ENCODE data around the gene PREX1.
"Not testable (repeated sequence)": the region's sequence is repeated elsewhere in the genome, so short reads cannot be mapped to it uniquely, and the experiment has no call there.

Gene PREX1

DNA sequence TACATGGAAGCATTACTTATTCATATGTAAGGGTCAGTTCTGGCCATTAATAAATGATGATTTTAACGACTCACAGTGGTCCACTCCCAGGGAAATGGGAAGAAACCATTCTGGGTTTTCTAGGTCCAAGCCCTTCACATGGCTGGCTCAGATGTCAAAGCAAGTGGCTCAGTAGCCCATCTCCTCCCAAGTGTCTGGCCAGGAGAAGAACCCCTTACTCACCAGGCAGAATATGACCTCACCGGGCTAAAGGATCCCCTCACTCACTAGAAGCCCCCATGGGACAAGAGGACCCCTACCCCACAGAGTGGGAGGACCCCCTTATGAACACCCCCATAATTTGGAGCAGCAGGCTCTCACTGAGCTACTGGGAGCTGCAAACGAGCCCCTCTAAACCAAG lies 34.0 kb downstream of the PREX1 start:
- no peak for DNase-seq (ENCODE audit: low read depth in 2 of 2)

DNA sequence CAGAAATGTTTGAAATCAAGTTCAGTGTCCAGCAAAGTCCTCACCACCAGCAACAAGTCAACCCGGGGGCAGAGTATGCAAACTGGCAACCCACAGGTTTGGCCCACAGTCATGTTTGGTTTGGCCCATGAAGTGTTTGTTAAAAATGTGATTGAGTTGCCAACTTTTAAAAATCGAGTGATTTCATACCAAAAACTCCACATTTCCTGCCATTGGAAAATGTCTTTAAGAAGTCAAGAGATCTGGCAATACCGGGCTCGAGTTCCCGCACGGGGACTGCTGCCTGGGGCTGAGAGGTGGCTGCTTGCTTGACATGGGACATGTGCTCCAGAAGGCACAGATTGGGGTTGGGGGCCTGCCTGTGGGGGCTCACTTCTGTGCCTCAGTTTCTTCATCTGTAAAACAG lies 36.1 kb downstream of the PREX1 start:
- no peak for DNase-seq (ENCODE audit: low read depth in 2 of 2)

DNA sequence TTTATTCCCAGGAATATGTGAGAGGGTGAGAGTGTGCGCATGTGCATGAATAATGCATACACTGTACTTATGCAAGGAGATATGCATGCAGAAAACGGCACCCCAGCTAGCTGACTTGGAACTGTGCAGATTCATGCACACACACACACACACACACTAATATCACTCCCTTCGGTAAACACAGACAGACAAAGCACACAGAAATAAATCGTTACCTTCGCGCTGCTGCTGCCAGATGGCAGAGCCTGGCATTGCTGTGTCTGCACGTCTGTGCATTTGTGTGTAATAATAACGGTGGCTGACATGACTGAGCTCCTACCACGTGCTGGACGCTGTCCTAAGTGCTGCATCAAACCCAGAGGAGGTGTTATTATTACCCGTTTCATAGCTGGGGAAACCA lies 36.8 kb downstream of the PREX1 start:
- DNase-seq (ENCODE audit: low read depth in 2 of 2): no peak

DNA sequence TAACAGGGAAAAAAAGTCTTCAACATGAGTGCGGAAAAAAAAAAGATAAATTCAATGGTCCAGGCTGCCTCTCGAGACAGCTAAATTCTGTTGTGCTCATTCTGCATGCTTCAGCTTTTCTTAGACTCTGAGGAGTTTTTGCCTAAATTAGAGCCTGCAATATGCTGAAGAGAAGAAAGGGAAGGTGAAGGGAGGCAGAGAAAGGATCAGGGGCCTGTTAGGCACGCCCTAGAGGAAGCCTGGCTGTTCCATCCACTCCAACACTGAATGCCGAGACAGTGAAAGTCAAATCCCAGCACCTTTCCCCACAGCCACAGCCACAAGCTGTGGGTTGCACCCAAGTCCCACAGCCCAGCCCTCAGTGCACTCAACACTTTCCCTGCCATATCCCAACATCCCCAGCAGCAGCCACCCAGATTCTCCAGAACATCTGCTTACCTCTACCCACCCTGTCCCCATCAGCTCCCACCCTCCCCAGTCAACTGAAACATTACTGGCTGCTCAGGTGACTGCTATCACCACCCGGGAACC lies 37.3 kb downstream of the PREX1 start:
- DNase-seq (ENCODE audit: low read depth in 2 of 2): no peak

DNA sequence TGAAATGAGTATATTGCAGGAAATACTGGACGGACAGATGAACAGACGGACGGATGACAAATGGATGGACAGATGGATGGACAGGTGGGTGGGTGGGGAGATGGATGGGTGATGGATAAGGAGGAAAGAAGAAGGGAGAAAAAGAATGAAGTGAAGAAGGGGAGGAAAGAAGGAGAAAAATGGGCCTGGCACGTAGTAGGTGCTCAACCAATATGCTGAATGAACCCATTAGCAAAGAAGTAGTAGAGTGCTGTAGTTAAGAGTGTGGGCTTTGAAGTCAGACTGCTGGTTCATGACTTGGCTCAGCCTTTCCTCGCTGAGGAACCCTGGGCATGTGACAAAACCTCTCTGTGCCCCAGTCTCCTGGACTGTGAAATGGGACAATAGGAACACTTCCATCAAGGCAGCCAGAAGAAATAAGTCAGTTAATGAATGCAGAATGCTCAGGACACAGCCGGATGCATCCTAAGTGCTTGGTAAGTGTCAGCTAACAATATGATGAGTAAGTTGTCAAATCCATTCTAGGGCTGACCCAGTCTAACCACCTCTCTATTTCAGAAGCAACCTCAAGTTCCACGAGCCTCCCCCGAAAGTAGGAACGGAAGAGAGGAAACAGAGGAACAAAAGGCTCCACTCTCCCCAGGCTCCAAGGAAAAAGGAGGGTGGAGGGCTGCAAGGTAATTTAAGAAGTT lies 37.9 kb downstream of the PREX1 start:
- no peak for DNase-seq (ENCODE audit: low read depth in 2 of 2)

GRCh38 chr20:48789185-48789668 lies 38.6 kb downstream of the PREX1 start:
- DNase-seq (ENCODE audit: low read depth in 2 of 2): no peak

GRCh38 chr20:48788486-48789072 lies 39.2 kb downstream of the PREX1 start:
- no peak for DNase-seq (ENCODE audit: low read depth in 2 of 2)

GRCh38 chr20:48787861-48788375 lies 39.9 kb downstream of the PREX1 start:
- no peak for DNase-seq (ENCODE audit: low read depth in 2 of 2)

- no peak for DNase-seq (ENCODE audit: low read depth in 2 of 2)
These were observed 40.7 kb downstream of the PREX1 start for GRCh38 chr20:48786951-48787705.

DNA sequence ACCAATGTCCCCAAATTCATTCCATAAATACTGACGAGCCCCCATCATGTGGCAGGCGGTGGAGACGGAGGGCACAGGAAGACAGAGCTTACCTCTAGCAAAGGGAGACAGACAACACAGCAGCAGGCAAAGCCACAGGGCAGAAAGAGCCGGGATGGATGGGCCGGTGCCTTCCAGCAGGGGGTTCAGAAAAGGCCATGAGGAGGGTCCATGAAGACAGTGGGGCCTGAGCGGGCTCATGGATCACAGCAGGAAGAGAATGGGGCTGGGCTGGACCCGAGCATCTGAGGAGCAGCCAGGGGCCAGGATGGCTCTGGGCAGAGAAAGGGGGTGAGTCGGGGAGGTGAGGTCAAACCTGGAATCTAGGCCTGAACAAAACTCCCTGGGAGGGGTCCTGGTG lies 42.0 kb downstream of the PREX1 start:
- DNase-seq (ENCODE audit: low read depth in 2 of 2): no peak

GRCh38 chr20:48785256-48785655 lies 42.5 kb downstream of the PREX1 start:
- DNase-seq (ENCODE audit: low read depth in 2 of 2): no peak

DNA sequence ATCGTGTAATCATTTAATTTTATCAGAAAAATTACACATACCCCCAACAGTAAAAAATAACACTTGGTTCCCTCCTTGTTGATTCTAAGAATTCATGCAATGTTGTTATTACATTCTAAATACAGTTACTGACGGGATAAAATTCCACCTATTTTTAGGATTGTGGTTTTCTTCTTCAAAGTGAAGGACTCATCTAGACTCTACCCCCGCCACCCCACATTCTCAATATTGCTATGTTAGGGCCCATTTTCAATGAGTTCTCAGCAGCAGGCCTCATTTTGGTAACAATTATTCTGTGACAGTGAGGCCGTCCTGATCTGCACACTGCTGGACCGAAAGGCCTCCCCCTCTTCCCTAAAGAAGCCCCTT lies 43.5 kb downstream of the PREX1 start:
- no peak for DNase-seq (ENCODE audit: low read depth in 2 of 2)

DNA sequence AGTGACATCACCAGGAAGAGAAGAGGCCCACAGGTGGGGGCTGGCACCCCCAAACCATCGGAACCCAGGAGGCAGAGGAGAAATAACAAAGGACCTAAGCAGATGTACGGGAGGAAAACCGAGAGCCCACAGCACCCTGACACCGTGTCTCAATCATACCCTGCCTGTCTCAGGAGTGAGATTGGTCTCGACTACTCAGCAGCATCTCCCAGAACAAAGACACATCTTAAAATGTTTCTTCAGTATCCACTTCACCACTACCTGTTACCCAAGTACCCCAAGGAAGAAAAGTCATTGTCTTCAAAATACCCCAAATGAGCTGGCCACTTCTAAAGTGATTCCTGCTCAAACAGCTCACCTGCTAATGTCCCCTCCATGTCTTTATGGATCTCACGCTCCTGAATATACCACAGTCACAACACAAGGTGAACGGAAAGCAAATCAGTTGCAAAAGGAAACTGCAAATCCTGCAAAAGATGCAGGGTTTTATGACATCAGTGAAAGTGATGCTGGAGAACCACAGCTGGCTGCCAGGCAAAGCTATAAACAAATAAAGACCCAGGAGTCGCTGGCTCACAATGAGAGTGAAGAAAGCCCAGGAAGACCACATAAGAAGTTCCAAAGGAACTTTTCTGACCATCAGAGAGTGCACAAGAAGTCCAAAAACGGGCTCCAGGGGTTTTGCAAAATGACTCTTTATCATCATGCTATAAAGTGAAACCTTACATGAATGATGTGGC lies 44.1 kb downstream of the PREX1 start:
- no peak for DNase-seq (ENCODE audit: low read depth in 2 of 2)

DNA sequence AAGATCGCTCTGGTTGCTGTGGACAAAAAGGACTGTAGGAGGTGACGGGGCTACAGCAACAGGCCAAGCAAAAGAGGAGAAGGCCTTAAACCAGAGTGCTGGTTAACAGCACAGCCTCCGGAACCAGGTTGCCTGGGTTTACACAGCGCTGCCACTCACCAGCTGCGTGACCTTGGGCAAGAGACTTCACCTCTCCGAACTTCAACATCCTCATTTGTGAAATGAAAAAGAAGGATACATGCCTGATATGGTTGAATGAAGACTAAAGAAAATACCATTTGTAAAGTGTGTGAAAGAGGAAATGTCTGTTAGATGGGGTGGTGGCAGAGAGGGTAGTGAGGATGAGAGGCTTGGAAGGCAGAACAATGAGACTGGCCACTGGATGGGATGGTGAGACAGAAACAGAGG lies 44.9 kb downstream of the PREX1 start:
- DNase-seq (ENCODE audit: low read depth in 2 of 2): no peak

DNA sequence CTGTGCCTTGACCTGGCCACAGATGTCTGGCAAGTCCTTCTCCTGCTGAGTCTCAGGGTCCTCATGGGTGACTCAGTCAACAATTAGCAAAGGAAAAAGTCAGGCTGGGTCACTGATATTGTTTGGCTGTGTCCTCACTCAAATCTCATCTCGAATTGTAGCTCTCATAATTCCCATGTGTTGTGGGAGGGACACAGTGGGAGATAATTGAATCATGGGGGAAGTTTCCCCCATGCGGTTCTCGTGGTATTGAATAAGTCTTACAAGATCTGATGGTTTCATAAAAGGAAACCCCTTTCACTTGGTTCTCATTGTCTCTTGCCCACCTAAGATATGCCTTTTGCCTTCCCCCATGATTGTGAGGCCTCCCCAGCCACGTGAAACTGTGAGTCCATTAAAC lies 45.7 kb downstream of the PREX1 start:
- DNase-seq (ENCODE audit: low read depth in 2 of 2): no peak

DNA sequence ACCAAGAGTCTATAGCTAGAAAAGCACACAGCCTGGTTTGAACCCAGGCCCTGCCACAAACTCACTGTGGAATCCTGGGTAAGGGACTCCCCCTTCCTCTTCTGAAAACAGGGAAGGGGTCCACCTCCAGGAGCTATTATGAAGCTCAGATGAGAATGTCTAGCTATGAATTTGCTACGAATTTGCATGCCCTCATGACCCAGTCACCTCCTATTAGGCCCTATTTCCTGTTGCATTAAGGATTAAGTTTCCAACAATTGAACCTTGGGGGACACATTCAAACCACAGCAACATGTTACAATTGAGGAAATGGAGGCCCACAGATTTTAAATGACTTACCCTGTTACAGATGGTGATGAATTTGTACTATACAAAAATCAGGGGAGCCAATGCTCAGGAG lies 46.2 kb downstream of the PREX1 start:
- DNase-seq (ENCODE audit: low read depth in 2 of 2): no peak

GRCh38 chr20:48779435-48779834 lies 48.4 kb downstream of the PREX1 start:
- DNase-seq (ENCODE audit: low read depth in 2 of 2): no peak

GRCh38 chr20:48777821-48778220 lies 50.0 kb downstream of the PREX1 start:
- DNase-seq (ENCODE audit: low read depth in 2 of 2): no peak

DNA sequence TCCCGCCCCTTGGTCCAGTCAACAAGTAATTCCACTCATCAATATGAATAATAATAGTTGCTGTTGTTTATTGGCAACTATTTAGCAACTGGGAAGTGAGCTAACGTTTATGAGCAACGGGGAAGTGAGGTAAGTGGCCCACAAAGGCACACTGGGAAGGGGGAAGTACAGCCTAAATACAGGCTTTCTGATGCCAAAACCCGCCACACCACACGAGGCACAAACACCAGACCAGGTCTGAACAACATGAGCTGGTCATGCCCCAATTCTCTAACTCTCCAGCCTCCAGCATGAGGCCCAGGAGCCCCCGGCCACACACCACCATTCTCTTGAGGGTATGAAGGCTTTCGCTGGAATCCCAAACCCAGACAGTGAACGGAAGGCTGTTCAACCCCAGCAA lies 50.8 kb downstream of the PREX1 start:
- DNase-seq (ENCODE audit: low read depth in 2 of 2): no peak

DNA sequence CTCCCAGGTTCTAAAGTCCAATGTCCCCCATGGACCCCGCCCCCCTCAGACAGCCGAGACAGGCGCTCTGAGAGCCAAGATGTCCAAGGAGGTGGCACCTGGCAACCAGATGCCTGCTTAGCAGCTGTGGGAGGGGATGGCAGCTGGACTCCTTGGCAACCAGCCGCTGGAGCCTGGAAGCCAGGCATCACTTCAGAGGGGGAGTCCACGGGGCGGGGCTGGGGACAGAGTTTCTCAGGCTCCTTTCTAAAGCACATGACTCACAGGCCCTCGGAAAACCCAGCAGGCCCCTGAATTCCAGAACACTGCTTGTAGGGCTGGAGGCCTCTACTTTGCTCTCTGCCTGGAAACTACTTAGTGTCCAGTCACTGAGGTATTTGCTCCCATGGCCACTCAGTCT lies 51.5 kb downstream of the PREX1 start:
- DNase-seq (ENCODE audit: low read depth in 2 of 2): no peak

DNA sequence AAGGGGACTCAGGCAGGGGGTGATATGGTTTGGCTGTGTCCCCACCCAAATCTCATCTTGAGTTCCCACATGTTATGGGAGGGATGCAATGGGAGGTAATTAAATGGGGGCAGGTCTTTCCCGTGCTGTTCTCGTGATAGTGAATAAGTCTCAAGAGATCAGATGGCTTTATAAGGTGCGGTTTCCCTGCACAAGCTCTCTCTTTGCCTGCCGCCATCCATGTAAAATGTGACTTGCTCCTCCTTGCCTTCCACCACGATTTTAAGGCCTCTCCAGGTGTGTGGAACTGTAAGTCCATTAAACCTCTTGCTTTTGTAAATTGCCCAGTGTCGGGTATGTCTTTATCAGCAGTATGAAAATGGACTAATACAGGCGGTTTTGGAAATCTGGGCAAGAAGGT lies 52.3 kb downstream of the PREX1 start:
- DNase-seq (ENCODE audit: low read depth in 2 of 2): not testable (repeated sequence)

- no peak for DNase-seq (ENCODE audit: low read depth in 2 of 2)
These were observed 53.1 kb downstream of the PREX1 start for GRCh38 chr20:48774696-48775095.
